ENCODE data around the gene SERTAD2.

Gene SERTAD2

DNA sequence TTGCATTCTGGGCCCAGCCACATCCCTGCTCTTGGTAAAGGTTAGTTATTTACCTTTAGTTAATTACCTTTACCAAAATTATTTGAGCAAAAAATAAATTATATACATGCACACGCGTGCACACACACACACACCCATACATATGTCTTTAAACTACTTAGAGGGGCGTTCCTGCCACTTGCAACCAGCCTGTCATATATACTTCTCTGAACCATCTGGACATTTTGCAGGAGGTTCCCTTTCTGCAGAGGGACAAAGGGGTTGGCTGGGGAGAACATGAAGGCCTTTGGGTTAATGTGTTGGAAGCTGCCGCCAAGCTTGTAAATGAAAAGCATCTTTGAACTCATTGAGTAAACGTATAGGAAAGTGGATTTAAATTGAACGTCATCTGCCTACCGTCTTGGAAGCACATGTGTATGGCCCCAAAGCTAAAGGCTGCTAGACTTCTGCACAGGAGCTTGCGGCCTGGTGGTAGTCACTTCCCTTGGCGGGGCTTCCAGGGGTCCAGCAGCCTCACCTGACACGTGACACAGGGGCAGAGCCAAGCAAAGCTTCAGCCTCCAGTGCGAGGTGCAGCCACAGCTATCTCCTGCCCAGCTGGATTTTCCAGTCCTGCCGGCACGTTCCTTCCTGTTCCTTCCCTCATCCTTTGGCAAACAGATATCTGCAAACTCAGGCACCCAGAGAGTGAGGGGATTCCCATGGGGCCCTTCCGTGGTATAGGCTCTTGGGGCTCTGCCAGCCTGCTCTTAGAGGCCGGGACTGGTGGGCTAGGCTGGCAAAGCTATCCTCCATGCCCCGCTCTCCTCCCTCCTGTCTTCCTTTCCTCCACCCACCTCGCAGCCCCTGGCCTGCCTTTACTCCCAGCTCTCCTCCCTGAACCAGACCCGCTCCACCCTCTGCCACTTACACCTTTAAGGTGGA lies 46.1 kb downstream of the SERTAD2 start:
- DNase-seq: no peak

GRCh38 chr2:64606479-64607363 lies 47.0 kb downstream of the SERTAD2 start:
- DNase-seq: peak; percentile 94

DNA sequence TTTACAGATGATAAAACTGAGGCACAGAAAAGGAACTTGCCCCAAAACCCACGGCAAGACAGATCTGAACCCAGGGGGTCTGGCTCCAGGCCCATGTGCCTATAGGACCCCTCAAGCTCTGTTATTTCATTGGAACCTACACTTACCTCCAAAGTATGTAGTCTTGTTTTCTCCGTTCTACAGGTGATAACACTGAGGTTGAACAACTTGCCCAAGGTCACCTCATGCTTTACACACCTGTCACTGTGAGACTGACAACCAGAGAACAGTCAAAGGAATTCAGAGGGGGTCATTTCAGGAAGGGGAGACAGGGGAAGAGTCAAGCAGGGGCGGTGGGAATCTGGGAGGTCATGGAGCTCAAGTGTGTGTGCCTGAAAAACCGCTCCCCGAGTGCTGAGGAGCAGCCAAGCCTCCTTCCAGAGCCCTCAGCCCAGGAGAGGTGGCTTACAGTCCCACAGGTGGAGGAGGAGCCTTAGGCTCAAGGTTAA lies 47.7 kb downstream of the SERTAD2 start:
- no peak for DNase-seq

DNA sequence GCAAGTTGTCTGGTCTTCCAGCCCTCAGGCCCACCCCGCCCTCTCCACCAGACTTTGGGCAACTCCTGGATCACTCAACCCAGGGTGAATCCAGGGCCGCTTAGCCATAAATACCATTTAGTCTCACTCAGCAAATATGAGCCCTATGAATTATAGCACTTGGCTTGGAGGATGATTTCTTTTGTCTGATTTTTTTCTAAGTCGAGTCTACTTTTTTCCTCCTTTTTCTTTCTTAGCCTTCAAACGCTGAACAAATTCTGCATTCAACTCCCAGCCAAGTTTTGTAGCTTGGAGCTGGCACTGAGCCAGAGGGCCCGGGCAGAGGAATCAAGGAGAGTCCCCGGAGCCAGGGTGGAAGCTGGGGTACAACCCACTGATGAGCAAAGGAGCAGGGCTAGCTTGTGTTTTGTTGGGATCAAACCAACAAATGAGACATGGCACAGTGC lies 48.7 kb downstream of the SERTAD2 start:
- no peak for DNase-seq

DNA sequence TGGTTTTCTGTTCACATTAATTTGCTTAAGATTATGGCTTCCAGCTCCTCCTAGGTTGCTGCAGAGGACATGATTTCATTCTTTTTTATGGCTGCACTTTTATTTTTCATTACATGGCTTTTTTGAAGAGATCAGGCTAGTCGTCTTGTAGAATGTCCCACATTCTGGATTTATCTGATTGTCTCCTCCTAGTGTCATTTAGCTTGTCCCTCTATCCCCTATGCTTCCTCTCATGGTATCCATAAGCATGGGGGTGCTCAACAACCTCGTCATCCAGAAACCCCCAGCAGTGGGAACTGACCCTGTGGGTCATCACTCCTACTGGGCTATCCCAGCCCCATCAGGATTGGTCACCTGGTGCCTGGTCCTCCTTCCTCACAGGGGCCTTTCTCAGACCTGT lies 49.6 kb downstream of the SERTAD2 start:
- no peak for DNase-seq

- no peak for DNase-seq
These were observed 51.3 kb downstream of the SERTAD2 start for GRCh38 chr2:64602436-64602835.

GRCh38 chr2:64601785-64602391 lies 51.8 kb downstream of the SERTAD2 start:
- DNase-seq: no peak

- no peak for DNase-seq
These were observed 52.5 kb downstream of the SERTAD2 start for GRCh38 chr2:64601034-64601754.

DNA sequence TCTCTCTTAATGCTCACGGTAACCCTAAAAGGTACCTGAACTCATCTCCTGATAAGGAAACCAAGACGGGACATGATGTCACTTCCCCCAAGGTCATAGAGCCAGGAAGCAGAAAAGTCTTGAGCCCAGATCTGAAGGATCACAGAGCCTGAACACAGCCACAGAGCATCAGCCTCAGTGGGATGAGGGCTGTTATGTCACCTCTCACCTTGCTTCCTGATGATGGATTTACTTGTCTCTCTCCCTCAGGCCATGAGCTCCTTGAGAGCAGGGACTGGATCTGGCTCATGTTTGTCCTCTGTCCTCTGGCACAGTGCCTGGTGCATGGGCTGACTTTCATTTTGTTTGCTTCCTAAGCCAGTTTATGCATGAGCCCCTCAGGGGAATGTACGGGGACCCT lies 54.2 kb downstream of the SERTAD2 start:
- DNase-seq: no peak

- DNase-seq: no peak
These were observed 55.5 kb downstream of the SERTAD2 start for GRCh38 chr2:64598226-64598625.

DNA sequence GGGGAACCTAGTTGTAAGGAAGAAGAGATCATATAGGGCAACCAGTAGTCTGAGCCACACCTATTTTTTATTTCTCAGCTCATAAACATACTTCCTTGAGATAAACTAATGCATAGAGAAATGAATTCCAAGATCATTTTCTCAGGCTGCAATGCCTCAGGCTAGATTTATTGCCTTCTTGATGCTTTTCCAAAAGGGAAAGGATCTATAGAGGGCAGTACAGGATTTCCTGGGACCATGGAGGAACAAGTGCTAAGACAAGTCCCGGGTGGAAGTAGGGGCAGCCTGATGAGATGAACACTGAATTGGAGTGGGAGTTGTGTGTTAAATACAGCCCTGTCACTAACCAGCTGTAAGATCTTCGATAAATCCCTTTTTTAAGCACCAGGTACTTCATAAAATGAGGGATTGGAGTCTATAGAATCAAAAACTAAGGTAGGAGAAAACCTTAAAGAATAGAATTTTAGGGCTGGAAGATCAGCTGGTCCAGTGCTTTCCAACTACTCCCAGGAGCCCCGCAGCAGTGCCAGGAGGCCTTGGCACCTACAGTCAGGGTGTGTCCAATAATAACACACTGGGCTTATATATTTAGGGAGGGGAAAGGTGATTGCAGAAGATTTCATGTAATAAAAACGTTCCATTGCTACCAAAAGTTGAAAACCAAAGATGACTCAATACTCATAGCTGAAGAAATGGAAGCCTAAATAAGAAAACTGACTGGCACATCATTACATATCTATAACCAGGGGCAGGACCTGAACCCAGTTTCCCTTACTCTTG lies 58.1 kb downstream of the SERTAD2 start:
- DNase-seq: no peak

DNA sequence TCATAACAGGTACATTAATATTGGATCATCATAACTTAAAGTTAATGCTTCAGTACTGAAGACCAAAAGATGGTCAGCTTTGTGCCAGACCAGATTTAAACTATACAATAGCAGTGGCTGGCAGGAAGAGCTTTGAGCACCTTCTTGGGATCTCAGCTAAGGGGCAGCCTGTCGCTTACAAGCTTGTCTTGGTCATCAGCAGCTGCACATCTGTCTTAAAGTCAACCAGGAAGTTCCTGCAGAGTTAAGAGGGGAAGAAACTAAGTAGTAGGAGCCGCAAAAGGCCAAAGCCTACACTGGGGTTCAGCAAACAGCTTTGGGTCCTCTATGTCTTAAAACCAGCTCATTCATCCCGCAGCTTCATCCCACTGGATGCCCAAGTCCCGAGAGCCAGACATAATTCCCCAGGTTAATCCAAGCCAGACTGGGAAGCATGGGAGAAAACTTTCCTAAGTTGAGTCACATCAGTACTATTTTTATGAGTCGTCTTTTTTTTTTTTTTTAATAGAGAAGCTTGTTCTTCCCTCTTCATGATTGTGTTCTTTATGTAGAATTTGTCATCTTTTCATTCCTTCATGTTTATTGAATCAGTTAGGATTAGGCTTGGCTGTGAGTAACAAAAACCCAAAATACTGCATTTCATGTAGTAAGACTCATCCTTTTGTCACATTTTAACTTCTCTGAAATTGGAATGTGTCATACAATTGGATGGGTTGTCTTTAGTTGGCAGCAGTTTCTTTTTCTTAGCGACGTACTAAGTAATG lies 59.3 kb downstream of the SERTAD2 start:
- DNase-seq: no peak

GRCh38 chr2:64593035-64593655 lies 60.6 kb downstream of the SERTAD2 start:
- DNase-seq: no peak

DNA sequence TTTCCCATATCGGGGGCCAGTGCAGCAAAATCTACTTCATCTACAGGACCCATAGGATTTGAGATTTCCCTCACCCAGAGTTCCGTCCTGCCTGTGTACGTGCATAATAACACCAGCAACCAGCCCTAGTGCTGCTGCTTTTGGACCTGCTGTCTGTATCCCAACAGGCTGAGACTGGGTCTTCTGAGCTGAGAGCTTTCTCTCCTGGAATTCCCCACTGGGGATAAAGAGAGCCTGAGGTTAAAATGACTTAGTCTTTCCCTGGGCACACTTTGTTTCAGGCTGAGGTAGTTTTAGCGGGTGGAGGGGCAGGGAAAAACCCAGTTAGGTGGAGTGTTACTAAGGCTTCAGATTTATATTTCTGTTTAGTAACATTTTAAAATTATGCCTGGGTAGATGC lies 62.5 kb downstream of the SERTAD2 start:
- no peak for DNase-seq

DNA sequence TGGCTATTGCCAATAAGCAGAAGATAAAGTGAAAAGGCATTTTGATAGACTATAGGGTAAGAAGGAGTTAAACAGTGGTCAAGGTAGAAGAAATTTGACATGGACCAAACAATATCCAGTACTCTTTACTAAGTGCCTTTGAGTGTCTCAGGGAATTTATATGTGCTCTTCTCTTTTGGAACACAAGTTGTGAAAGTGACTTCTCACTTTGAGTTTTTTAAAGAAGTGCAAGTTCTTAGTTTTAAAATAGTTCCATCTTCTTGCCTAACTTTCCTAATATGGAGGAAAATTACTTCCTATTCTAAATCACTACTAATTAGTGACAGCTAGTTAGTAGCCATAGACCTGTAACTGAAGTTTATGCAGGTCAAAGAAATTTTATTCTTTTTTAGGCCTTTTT lies 66.2 kb downstream of the SERTAD2 start:
- no peak for DNase-seq

GRCh38 chr2:64586883-64587481 lies 66.7 kb downstream of the SERTAD2 start:
- peak; percentile 23 for DNase-seq

- no peak for DNase-seq
These were observed 67.7 kb downstream of the SERTAD2 start for GRCh38 chr2:64586054-64586453.

- DNase-seq: no peak
These were observed 70.9 kb downstream of the SERTAD2 start for GRCh38 chr2:64582774-64583340.

DNA sequence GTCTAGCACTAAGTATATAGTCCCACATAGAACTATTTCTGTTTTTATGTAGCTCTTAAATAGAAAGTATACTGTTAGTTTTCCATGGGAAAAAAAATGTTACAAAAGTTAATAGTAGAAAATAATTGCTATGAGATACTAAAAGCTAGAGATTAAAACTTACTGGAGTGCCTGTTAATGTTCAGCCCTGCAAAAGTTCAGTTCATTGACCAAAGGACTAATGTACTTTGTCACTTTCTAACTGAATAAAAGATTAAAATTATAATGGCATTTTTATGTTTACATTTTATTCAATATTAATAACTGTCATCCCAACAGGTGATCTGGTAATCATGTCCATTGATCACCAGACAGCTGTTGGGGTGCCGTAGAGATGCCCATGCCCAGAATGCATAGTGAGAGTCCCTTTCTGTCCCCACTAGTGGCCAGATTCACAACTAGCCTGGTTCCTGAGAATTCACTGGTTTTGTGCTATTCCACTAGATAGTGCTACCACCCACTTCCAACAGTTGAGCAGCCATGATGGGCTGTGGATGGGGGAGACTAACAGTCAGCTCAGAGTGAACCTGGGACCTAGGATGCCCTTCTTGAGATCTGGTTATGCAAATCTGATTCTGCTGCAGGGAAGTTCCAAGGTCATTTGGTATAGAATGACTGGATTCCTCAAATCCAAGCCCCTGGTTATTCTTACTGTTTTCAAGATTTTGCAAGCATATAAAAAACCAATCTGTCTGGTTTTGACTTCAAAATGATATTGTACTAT lies 71.8 kb downstream of the SERTAD2 start:
- DNase-seq: no peak

Measured in activated CD4-positive, alpha-beta T cell treated with anti-CD3 and anti-CD28 coated beads, Interleukin-2, Interleukin-6, amounts not matched to agents 100 ng/mL and 50 ng/mL, durations not matched to agents 16 hours and 8 hours (primary cell).